SK-N-MC (cell line): ENCODE data around the gene LSP1.

Experiments
- DNase-seq: peaks from one replicate; pipeline ENCODE4 v3.0.0-alpha.2; 2011; ENCODE audit warnings: low read depth, low spot score
- H3K27ac ChIP-seq: fragments of 200-600 bp; sonication (generic); 2 replicates; pipeline ENCODE4 v1.5.1; 2016; ENCODE audit warnings: mixed run types
- H3K36me3 ChIP-seq: fragments of 200-600 bp; sonication (generic); 2 replicates; pipeline ENCODE4 v1.6.1; 2017; ENCODE audit warnings: antibody characterized with exemption, low read length, mixed read lengths; ENCODE audit not compliant: insufficient read depth
- H3K4me3 ChIP-seq: fragments of 200-600 bp; sonication (generic); 2 replicates; pipeline ENCODE4 v1.5.1; 2016
- H3K9ac ChIP-seq: fragments of 200-600 bp; sonication (generic); 2 replicates; pipeline ENCODE4 v1.8.0; 2017; ENCODE audit warnings: mixed run types, mixed read lengths; ENCODE audit not compliant: insufficient read length
- H3K9me3 ChIP-seq: fragments of 200-600 bp; sonication (generic); 2 replicates; pipeline ENCODE4 v1.6.1; 2017; ENCODE audit warnings: low read depth, mild to moderate bottlenecking, antibody characterized with exemption, low read length, moderate library complexity, mixed read lengths
- EZH2 ChIP-seq: fragments of 200-600 bp; sonication (generic); IDR thresholded peaks from one replicate; pipeline ENCODE4 v1.6.1; 2017; ENCODE audit warnings: antibody characterized with exemption
- FOXP2 ChIP-seq: optimal IDR thresholded peaks from 2 replicates; pipeline ENCODE3; 2011; ENCODE audit warnings: mild to moderate bottlenecking, moderate library complexity; ENCODE audit not compliant: insufficient read depth; ENCODE audit errors: extremely low read length, control extremely low read depth
- POLR2AphosphoS5 ChIP-seq: IDR thresholded peaks from 2 replicates; pipeline ENCODE4 v1.6.1; 2012; ENCODE audit warnings: mild to moderate bottlenecking, low read depth, low read length, borderline replicate concordance

Gene LSP1

DNA sequence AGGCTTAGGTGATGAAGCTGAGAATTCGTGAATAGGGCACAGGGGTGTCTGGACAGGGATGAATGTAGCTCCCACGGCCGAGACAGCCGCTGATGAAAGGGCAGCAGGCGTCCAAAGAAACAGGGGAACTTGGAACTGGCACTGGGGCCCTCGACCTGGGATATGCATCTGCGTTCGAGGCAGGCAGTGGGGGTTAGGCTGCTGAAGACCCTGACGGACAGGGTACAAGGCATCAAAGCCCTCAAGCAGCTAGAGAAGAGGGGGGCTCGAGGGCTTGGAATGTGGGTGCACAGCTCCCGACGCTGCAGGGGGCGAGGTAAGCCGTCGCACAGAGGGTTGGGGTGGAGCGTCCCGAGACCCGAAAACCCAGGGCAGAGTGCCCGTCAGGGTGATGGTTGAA lies 25.0 kb upstream of the LSP1 start:
- no peak overlapping the region for H3K9ac ChIP-seq
- H3K4me3 ChIP-seq: no peak overlapping the region
- DNase-seq: no peak
- no peaks in the 10 kb centered on the region for H3K36me3 ChIP-seq
- H3K9me3 ChIP-seq: no peaks in the 10 kb centered on the region
- TF ChIP-seq POLR2AphosphoS5 (no peak), EZH2 (no peak), FOXP2 (no peak)
- H3K27ac ChIP-seq: no peak overlapping the region

DNA sequence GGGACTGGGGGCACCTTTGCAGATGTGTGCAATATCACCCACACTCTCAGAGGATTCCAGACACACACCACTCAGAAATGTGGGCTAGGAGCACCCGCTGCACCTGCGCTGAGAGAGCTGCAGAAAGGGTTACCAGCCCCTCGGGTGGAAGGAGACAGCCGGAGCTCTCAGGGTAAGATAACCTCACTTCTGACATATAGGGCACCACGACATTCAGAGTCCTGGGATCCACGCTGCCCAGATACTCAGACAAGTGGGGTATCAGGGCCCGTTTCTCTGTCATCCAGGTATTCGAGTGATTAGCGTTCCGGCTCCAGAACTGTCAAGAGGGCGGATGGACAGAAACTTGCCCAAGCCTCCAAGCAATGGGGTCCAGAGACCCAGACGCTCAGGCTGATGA lies 24.3 kb upstream of the LSP1 start:
- Histone ChIP-seq H3K36me3 (no peaks in the 10 kb centered on the region), H3K9ac (no peak overlapping the region), H3K4me3 (no peak overlapping the region), H3K9me3 (no peaks in the 10 kb centered on the region), H3K27ac (no peak overlapping the region)
- DNase-seq: no peak
- TF ChIP-seq POLR2AphosphoS5 (no peak), EZH2 (no peak), FOXP2 (no peak)

DNA sequence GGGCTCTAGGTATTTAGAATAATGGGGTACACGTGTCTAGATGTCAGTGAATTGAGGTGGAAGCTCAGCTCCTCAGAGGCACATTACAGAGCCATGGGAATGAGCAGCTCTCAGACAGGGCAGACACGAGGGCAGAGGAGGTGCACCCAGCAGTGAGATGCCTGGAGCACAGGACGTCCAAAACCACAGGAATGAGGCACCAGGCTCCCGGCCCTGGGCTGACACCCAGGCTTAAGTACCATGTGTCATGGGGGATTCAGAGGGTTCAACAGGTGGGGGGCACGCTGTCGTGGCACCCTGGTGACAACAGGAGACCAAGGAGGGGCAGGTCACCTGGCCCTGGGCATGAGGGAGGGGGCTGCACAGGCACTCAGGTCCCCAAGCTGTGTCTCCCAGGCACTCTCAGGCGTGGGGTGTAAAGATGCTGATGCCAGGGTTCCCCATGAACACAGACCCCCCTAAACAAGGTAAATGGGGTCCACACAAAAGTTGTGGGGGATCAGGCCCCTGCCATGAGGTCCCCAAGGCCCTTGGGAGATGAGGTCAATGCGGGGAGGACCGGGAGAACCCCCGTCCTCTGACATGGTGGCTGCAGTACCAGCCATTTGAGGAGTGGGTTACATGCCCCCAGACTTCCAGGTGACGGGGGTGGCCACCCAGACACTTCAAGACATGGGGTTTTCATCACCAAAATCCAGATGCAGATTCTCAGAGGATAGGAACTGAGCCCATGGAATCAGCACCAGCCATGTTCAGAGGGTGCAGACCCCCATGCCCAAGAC lies 23.7 kb upstream of the LSP1 start:
- DNase-seq: no peak

DNA sequence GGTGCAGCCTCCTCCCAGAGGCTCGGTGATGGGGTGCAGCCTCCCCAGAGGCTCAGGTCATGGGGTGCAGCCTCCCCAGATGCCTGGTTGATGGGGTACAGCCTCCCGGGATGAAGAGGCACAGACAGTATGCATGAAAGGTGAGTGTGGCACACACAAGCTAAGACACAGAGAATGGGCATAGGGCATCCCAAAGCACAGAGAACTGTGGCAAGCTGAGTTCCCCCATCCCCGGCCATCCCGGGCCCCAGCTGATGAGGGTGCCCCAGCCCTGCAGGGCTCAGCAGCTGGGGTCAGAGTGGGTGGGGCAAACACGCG lies 22.9 kb upstream of the LSP1 start:
- H3K9me3 ChIP-seq: no peaks in the 10 kb centered on the region
- TF ChIP-seq POLR2AphosphoS5: no peak
- TF ChIP-seq FOXP2: no peak
- no peak for TF ChIP-seq EZH2
- no peak overlapping the region for H3K4me3 ChIP-seq
- no peak for DNase-seq
- no peak overlapping the region for H3K9ac ChIP-seq
- no peaks in the 10 kb centered on the region for H3K36me3 ChIP-seq
- H3K27ac ChIP-seq: no peak overlapping the region

More for the DNA sequence above, 23.7 kb upstream of the LSP1 start:
- no peaks in the 10 kb centered on the region for H3K36me3 ChIP-seq
- H3K9ac ChIP-seq: no peak overlapping the region
- no peaks in the 10 kb centered on the region for H3K9me3 ChIP-seq
- H3K4me3 ChIP-seq: no peak overlapping the region
- TF ChIP-seq EZH2: no peak
- no peak for TF ChIP-seq FOXP2
- TF ChIP-seq POLR2AphosphoS5: no peak
- no peak overlapping the region for H3K27ac ChIP-seq

DNA sequence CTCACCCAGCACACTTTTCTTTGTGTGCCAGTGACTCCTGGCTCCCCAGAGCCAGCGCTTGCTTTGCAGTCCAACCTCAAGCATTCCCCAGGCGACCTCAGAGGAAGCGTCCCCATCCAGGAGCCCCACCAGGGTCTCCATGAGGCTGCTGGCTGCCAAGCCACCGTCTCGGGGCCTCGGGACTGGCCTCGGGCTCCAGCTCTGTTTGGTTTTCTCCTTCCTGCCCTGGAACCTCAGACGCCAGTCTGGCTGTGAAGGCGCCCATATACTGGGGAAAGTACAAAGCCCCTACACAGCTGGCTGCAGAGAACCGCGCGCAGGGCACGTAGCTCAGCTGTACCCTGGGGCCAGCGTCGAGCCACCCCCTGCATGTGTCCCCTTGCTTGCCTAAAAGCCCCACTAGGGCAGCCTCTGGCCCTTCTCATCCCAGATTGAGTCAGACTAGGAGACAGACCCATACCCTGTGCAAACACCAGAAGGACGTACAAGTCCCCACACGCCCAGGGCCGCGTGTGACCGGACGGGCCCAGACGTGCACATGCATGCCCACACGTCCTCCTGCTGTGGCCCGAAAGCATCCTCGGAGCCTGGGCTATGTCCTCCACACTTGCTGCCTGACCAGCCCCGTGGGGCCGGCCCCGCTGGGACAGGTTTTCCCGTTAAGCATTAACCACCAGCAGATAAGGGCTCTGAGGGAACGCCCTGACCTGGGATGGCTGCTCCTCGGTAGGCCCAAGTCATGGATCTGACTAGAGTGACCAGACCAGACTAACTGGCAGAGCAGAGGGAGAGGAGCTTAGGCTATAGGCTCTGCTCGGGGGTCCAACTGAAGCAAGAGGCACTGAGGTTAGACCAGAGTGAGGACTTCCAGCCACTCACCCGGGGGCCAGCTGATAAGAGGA lies 22.3 kb upstream of the LSP1 start:
- no peak for TF ChIP-seq POLR2AphosphoS5
- no peak for TF ChIP-seq EZH2
- no peak for TF ChIP-seq FOXP2
- no peak for DNase-seq
- no peak overlapping the region for H3K27ac ChIP-seq

DNA sequence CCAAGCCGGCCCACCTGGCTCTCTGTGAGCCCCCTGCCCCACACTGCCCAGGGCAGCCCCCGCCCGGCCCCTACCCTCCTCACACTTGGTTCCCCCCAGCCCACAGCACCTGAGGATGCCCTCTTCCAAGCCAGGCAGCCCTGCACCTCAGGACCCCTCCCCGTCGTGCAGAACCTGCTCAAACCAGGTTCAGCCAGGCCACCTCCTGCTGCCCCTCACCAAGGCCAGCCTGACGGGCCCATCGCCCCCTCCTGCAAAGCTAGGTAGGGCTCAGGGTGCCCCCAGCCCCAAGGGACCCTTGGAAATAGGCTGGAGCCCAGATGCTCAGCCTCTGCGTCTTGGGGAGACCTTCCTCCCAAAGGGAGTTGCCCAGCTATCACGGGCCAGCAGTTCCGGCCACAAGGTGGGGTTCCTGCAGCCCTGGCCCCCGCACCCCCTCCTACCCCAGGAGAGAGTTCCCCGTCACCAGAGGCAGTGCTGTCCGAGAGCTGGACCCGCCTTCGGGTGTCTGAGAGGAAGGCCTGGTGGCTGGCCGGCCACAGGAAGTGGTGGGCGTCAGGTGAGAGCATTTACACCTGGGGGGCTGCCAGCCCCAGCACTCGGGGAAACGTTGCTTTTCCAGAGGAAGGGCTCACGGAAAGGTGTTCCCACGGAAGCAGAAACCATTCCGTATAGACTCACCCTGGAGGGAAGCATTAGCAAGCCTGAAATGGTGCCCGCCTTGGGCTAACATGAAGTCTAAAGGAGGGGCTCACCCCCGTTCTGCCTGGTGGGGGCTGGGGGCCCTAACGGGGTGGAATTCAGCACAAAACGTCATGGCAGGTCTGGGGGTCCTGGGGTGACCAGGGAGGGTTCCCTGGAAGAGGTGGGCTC lies 21.3 kb upstream of the LSP1 start:
- Histone ChIP-seq H3K9me3 (no peaks in the 10 kb centered on the region), H3K27ac (no peak overlapping the region), H3K9ac (no peak overlapping the region), H3K36me3 (no peaks in the 10 kb centered on the region), H3K4me3 (no peak overlapping the region)
- no peak for TF ChIP-seq EZH2
- no peak for TF ChIP-seq FOXP2
- no peak for TF ChIP-seq POLR2AphosphoS5
- no peak for DNase-seq

More for the DNA sequence above, 22.3 kb upstream of the LSP1 start:
- no peak overlapping the region for H3K9ac ChIP-seq
- H3K9me3 ChIP-seq: no peaks in the 10 kb centered on the region
- no peak overlapping the region for H3K4me3 ChIP-seq
- H3K36me3 ChIP-seq: no peaks in the 10 kb centered on the region

DNA sequence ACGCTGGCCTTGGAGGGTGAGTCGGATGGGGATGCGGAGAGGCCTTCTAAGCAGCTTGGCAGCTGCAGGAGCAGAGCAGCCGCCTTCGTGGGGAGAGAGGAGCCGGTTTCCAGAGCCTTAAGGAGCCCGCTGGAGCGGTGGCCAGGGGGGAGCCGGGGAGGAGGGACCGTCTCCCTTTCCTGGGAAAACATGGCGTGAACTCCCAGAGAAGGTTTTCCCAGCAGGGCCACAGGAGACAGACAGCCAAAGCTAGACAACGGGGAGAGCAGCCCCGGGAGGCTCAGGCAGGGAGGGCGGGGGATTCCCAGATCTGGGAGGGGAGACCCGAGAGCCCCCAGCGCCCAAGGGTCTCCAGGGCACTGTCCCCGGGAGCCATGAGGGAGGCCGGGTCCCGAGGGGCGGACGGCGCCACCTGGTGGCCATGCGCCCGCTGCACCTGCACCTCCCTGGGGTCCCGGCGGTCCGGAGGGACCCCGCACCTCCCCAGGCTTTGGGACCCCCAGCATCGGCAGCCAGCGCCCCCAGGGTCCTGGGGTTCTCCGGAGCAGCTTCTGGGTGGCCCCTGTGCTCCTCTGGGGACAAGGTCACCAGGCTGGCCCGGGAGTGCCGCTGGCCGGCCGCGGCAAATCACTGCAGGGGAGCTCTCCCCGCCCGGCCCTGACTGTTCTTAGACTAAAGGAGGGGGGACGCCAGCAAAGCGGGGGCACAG lies 20.5 kb upstream of the LSP1 start:
- Histone ChIP-seq H3K9ac (no peak overlapping the region), H3K27ac (no peak overlapping the region), H3K9me3 (no peaks in the 10 kb centered on the region), H3K4me3 (no peak overlapping the region), H3K36me3 (no peaks in the 10 kb centered on the region)
- DNase-seq: no peak
- TF ChIP-seq POLR2AphosphoS5: no peak
- no peak for TF ChIP-seq FOXP2
- TF ChIP-seq EZH2: no peak

DNA sequence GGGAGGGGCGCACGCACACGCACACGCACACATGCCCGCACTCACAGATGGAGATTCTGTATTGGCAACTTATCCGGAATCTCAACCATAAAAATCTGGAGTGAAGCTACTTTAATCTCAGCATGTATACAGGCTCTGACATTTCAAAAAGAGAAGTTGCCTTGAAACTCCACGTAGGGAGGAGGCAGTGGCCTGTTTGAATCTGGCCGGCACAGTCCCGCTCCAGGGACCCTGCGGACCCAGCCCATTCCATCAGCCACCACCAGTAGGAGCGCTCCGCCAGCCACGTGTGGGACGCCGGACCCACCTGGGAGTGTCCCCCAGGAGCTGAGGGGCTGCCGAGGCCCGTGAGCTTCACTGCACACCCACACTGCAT lies 20.0 kb upstream of the LSP1 start:
- Histone ChIP-seq H3K36me3 (no peaks in the 10 kb centered on the region), H3K4me3 (no peak overlapping the region), H3K9me3 (no peaks in the 10 kb centered on the region), H3K27ac (no peak overlapping the region), H3K9ac (no peak overlapping the region)
- TF ChIP-seq POLR2AphosphoS5: no peak
- no peak for TF ChIP-seq FOXP2
- TF ChIP-seq EZH2: no peak
- no peak for DNase-seq
